ENCODE data around the gene CCNL2. TPM values are rescaled to one million over a fixed set of nuclear protein-coding genes. Genes with fewer than 3 reads are reported as not detected.

CCNL2 gene
- total and polyA plus RNA-seq, 2 experiments from 2014 or later: 115 to 146 TPM

GRCh38 chr1:1427820-1428148 is 28.6 kb upstream of the CCNL2 start:
- no peak overlapping the region for H3K27ac Mint-ChIP-seq
- Histone ChIP-seq H3K27me3 (ENCODE audit: insufficient read depth) (no peaks in the 10 kb centered on the region), H3K79me2 (replicated peaks; ENCODE audit: insufficient read depth) (no peaks in the 10 kb centered on the region), H3K4me3 (peak overlapping the region; percentile 63), H3K27ac (ENCODE audit: low read depth) (no peak overlapping the region), H3K4me2 (peak overlapping the region; percentile 70; the same call in 1 of the 2 replicates), H3K4me1 (ENCODE audit: insufficient read depth) (peaks cover 33% of the 10 kb centered on the region), H3K9me2 (ENCODE audit: insufficient read depth) (no peaks in the 10 kb centered on the region), H3F3A (replicated peaks; ENCODE audit: low read depth) (peaks cover 20% of the 10 kb centered on the region), H4K20me1 (replicated peaks; ENCODE audit: insufficient read depth) (no peaks in the 10 kb centered on the region), H3K36me3 (ENCODE audit: insufficient read depth) (no peaks in the 10 kb centered on the region), H2AFZ (no peak overlapping the region)
- H3K4me1 Mint-ChIP-seq: peaks cover 47% of the 10 kb centered on the region
- ATAC-seq (no peak), DNase-seq (ENCODE audit: low spot score) (no peak)
- no peak overlapping the region for H3K4me3 Mint-ChIP-seq
- no peak for TF ChIP-seq JUNB (IDR thresholded peaks at IDR 0.05; ENCODE audit: unreplicated experiment)
- TF ChIP-seq ZNF114 (CRISPR knock-in tag; IDR thresholded peaks at IDR 0.05): no peak
- no peak for TF ChIP-seq CREB1 (CRISPR knock-in tag; IDR thresholded peaks at IDR 0.05; ENCODE audit: low read depth)
- TF ChIP-seq REST (IDR thresholded peaks at IDR 0.05; ENCODE audit: unreplicated experiment): no peak
- TF ChIP-seq NANOG (IDR thresholded peaks at IDR 0.05; ENCODE audit: borderline replicate concordance): no peak
- TF ChIP-seq POLR2AphosphoS5 (IDR thresholded peaks at IDR 0.05; ENCODE audit: low read depth): no peak
- TF ChIP-seq, protein P1, sequence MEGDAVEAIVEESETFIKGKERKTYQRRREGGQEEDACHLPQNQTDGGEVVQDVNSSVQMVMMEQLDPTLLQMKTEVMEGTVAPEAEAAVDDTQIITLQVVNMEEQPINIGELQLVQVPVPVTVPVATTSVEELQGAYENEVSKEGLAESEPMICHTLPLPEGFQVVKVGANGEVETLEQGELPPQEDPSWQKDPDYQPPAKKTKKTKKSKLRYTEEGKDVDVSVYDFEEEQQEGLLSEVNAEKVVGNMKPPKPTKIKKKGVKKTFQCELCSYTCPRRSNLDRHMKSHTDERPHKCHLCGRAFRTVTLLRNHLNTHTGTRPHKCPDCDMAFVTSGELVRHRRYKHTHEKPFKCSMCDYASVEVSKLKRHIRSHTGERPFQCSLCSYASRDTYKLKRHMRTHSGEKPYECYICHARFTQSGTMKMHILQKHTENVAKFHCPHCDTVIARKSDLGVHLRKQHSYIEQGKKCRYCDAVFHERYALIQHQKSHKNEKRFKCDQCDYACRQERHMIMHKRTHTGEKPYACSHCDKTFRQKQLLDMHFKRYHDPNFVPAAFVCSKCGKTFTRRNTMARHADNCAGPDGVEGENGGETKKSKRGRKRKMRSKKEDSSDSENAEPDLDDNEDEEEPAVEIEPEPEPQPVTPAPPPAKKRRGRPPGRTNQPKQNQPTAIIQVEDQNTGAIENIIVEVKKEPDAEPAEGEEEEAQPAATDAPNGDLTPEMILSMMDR (conservative IDR thresholded peaks at IDR 0.05; ENCODE audit: low read depth in 2 of 2): no peak
- no peak for TF ChIP-seq EZH2 (IDR thresholded peaks at IDR 0.05; ENCODE audit: low read depth, unreplicated experiment)
- no peak for TF ChIP-seq EZH2phosphoT487 (IDR thresholded peaks at IDR 0.05; ENCODE audit: unreplicated experiment)
- TF ChIP-seq ZNF331 (CRISPR knock-in tag; IDR thresholded peaks at IDR 0.05; ENCODE audit: low read depth): no peak
- no peak for TF ChIP-seq STAT1 (IDR thresholded peaks at IDR 0.05; ENCODE audit: unreplicated experiment)
- TF ChIP-seq, protein P2, sequence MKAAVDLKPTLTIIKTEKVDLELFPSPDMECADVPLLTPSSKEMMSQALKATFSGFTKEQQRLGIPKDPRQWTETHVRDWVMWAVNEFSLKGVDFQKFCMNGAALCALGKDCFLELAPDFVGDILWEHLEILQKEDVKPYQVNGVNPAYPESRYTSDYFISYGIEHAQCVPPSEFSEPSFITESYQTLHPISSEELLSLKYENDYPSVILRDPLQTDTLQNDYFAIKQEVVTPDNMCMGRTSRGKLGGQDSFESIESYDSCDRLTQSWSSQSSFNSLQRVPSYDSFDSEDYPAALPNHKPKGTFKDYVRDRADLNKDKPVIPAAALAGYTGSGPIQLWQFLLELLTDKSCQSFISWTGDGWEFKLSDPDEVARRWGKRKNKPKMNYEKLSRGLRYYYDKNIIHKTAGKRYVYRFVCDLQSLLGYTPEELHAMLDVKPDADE (IDR thresholded peaks at IDR 0.05): no peak
- TF ChIP-seq, protein P3, sequence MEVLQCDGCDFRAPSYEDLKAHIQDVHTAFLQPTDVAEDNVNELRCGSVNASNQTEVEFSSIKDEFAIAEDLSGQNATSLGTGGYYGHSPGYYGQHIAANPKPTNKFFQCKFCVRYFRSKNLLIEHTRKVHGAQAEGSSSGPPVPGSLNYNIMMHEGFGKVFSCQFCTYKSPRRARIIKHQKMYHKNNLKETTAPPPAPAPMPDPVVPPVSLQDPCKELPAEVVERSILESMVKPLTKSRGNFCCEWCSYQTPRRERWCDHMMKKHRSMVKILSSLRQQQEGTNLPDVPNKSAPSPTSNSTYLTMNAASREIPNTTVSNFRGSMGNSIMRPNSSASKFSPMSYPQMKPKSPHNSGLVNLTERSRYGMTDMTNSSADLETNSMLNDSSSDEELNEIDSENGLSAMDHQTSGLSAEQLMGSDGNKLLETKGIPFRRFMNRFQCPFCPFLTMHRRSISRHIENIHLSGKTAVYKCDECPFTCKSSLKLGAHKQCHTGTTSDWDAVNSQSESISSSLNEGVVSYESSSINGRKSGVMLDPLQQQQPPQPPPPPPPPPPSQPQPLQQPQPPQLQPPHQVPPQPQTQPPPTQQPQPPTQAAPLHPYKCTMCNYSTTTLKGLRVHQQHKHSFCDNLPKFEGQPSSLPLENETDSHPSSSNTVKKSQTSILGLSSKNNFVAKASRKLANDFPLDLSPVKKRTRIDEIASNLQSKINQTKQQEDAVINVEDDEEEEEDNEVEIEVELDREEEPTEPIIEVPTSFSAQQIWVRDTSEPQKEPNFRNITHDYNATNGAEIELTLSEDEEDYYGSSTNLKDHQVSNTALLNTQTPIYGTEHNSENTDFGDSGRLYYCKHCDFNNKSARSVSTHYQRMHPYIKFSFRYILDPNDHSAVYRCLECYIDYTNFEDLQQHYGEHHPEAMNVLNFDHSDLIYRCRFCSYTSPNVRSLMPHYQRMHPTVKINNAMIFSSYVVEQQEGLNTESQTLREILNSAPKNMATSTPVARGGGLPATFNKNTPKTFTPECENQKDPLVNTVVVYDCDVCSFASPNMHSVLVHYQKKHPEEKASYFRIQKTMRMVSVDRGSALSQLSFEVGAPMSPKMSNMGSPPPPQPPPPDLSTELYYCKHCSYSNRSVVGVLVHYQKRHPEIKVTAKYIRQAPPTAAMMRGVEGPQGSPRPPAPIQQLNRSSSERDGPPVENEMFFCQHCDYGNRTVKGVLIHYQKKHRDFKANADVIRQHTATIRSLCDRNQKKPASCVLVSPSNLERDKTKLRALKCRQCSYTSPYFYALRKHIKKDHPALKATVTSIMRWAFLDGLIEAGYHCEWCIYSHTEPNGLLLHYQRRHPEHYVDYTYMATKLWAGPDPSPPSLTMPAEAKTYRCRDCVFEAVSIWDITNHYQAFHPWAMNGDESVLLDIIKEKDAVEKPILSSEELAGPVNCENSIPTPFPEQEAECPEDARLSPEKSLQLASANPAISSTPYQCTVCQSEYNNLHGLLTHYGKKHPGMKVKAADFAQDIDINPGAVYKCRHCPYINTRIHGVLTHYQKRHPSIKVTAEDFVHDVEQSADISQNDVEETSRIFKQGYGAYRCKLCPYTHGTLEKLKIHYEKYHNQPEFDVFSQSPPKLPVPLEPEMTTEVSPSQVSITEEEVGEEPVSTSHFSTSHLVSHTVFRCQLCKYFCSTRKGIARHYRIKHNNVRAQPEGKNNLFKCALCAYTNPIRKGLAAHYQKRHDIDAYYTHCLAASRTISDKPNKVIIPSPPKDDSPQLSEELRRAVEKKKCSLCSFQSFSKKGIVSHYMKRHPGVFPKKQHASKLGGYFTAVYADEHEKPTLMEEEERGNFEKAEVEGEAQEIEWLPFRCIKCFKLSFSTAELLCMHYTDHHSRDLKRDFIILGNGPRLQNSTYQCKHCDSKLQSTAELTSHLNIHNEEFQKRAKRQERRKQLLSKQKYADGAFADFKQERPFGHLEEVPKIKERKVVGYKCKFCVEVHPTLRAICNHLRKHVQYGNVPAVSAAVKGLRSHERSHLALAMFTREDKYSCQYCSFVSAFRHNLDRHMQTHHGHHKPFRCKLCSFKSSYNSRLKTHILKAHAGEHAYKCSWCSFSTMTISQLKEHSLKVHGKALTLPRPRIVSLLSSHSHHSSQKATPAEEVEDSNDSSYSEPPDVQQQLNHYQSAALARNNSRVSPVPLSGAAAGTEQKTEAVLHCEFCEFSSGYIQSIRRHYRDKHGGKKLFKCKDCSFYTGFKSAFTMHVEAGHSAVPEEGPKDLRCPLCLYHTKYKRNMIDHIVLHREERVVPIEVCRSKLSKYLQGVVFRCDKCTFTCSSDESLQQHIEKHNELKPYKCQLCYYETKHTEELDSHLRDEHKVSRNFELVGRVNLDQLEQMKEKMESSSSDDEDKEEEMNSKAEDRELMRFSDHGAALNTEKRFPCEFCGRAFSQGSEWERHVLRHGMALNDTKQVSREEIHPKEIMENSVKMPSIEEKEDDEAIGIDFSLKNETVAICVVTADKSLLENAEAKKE (CRISPR knock-in tag; IDR thresholded peaks at IDR 0.05): no peak
- peaks cover 10% of the 10 kb centered on the region for H3K9me3 Mint-ChIP-seq
- H3K36me3 Mint-ChIP-seq (ENCODE audit: low read depth): peaks cover 4% of the 10 kb centered on the region; the same call in 2 of the 3 replicates
- H3K27me3 Mint-ChIP-seq (ENCODE audit: insufficient read depth, low read depth, poor library complexity): peaks cover 22% of the 10 kb centered on the region
